Kidney epithelial cell (primary cell): Measurements from ENCODE around the gene CADPS. TPM values are rescaled to one million over a fixed set of nuclear protein-coding genes. Genes with fewer than 3 reads are reported as not detected.

ENCODE experiments used
- DNase-seq: peaks from one replicate; pipeline ENCODE4 v3.0.0-alpha.2; 2010; ENCODE audit warnings: low read depth
- H3K27me3 ChIP-seq: 2 replicates; pipeline ENCODE4 v1.6.0; 2011; ENCODE audit warnings: low read length; ENCODE audit not compliant: control insufficient read depth, insufficient read depth
- H3K36me3 ChIP-seq: 2 replicates; pipeline ENCODE4 v1.5.1; 2011; ENCODE audit warnings: low read length; ENCODE audit not compliant: control insufficient read depth, insufficient read depth
- H3K4me3 ChIP-seq: 2 replicates; pipeline ENCODE4 v1.5.1; 2011; ENCODE audit warnings: low read depth, mild to moderate bottlenecking, control low read depth, low read length
- total RNA-seq: library from RNA; depleted of rRNA; stranded (reverse); fragments of >200 nt; gene quantifications from 2 replicates; pipeline ENCODE4 v1.2.3, GENCODE V29; 2015
- TF ChIP-seq, protein P1 (sequence below): IDR thresholded peaks from 2 replicates; pipeline ENCODE4 v1.5.1; 2011; ENCODE audit warnings: mild to moderate bottlenecking, moderate library complexity, low read length, control low read depth, inconsistent platforms; ENCODE audit not compliant: insufficient read depth, poor library complexity, severe bottlenecking

The CADPS gene
- total RNA-seq, 1 donor from 2014 or later: 0.08 TPM

DNA sequence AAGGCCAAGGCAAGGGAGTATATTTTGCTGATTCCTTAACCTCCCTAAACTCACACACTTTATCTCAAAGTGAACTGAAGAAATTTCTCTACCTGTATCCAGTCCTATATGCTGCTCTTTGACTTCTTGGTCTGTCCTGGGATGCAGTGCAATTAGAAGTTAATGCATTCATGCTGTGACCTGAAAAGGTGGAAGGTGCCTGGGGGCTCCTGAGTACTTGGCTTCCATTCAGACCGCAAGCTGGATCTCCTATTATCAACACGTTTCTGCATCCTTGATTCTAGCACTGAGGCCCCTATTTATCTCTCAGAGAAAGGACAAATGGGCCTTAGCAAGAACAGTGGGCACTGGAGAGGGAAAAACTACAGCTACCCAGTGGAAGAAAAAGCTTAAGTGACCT, 17.7 kb upstream of the CADPS start:
- DNase-seq: no peak
- Histone ChIP-seq H3K36me3 (no peaks in the 10 kb centered on the region), H3K27me3 (no peaks in the 10 kb centered on the region), H3K4me3 (no peak overlapping the region)
- TF ChIP-seq, protein P1, sequence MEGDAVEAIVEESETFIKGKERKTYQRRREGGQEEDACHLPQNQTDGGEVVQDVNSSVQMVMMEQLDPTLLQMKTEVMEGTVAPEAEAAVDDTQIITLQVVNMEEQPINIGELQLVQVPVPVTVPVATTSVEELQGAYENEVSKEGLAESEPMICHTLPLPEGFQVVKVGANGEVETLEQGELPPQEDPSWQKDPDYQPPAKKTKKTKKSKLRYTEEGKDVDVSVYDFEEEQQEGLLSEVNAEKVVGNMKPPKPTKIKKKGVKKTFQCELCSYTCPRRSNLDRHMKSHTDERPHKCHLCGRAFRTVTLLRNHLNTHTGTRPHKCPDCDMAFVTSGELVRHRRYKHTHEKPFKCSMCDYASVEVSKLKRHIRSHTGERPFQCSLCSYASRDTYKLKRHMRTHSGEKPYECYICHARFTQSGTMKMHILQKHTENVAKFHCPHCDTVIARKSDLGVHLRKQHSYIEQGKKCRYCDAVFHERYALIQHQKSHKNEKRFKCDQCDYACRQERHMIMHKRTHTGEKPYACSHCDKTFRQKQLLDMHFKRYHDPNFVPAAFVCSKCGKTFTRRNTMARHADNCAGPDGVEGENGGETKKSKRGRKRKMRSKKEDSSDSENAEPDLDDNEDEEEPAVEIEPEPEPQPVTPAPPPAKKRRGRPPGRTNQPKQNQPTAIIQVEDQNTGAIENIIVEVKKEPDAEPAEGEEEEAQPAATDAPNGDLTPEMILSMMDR: no peak

DNA sequence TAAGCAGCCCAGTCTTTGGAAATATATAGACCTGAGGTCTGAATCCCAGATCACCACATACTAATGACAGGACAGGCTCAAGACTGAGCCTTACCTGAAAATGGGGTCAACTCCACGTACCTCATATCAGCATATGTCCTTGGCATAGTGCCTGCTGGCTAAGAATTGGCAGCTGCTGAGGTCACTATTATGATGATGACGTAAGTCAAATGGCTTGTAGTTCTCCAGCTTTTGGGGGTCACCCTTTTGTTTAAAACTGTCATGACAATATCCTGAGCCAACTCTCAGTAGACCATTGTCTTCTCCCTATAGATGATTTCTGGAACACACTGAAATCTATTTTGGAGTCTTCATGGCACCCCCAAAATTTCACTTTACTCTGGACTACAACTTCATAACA, 16.8 kb upstream of the CADPS start:
- Histone ChIP-seq H3K27me3 (no peaks in the 10 kb centered on the region), H3K4me3 (no peak overlapping the region), H3K36me3 (no peaks in the 10 kb centered on the region)
- no peak for DNase-seq
- TF ChIP-seq, protein P1: no peak

DNA sequence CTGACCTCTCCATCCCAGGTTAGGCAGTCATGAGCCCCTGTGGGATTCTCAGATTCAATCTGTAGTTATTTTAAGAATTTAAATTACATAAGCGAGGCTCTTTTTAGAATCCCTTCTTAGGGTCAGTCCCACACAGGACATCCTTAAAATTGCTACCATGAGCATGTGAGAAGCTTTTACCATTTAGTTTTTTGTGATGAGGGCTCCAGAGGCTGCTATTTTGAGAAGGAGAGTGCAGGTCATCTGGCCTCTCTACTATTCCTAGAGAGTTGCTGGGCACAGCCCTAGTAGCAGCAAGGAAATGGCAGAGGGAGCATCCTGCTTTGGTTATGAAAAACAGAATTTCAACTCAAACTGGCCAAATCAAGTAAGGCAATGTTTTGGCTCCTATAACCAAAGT, 13.6 kb upstream of the CADPS start:
- DNase-seq: no peak
- Histone ChIP-seq H3K4me3 (no peak overlapping the region), H3K27me3 (no peaks in the 10 kb centered on the region), H3K36me3 (no peaks in the 10 kb centered on the region)
- TF ChIP-seq, protein P1: no peak

DNA sequence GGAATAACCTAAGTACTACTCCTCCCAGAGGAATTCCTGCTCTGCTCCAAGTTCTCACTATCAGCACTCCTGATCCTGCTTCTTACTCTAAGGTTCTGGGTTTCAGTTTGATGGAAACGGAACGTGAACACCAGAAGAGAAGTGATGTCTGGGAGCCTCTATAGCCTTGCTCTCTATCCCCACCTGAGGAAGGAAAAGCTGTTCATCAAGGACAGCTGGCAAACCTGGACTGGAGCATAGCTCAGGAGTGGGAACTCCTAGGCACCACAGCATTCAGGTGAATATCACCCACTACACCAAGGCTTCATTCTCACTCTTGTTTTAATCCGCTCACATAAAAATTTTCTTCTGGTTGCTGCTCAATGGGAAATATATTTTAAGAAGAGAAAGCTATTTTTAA, 13.0 kb upstream of the CADPS start:
- TF ChIP-seq, protein P1: no peak
- DNase-seq: no peak
- H3K4me3 ChIP-seq: no peak overlapping the region
- H3K27me3 ChIP-seq: no peaks in the 10 kb centered on the region
- no peaks in the 10 kb centered on the region for H3K36me3 ChIP-seq

DNA sequence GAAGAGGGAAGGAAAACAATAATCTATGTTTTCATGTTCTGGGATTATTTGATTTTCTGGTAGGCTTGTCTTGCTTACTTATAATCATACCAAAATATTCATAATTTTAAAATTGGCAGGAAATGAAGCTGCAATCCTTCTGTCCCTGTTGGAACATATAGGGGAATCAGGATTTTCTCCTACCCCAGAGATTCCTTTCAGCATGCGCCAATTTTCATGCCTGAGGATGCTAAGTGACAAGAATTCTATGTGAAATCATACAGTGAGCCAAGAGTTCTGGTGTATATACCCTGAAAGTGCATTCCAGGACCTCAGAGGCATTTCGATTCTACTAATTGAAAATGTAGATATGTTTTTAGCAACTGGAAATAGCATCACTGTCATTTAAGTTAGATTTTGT, 9.9 kb upstream of the CADPS start:
- TF ChIP-seq, protein P1: no peak
- H3K36me3 ChIP-seq: no peaks in the 10 kb centered on the region

DNA sequence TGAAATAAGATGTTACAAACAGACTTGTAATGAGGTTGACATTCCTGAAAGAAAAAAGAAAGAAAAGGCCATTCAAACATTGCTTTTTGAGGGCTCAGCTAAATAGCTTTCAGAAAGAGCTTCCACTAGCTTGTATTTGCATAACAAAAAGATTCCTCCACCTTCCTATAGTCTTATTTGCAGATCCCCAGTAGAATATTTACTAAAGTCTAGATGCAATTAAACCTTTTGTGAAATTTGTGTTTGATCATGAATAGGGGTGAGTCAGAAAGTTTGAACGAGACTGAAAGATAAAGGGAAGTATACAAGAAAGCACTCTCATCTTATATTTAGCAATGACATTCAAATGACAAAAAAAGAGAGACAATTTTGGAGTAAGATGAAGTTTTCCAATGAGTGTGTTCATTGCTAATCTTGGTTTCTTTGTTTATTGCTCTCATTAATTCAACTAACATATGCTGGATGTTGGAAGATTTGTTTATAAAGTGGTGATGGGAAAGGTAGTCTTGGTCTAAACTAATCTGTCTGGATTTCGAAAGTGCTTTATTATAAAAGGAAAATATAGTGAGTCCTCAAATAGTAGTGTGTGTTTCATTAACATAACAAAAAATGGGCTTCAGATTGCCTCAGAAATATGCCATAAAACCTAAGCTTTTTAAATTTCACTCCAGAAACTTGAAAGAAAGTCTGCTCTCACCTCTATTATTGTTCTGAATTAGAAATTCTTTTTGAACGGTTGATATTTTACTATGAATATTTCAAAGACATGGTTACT, 9.1 kb upstream of the CADPS start:
- TF ChIP-seq, protein P1: no peak
- H3K36me3 ChIP-seq: no peaks in the 10 kb centered on the region
- no peak overlapping the region for H3K4me3 ChIP-seq
- no peak for DNase-seq
- H3K27me3 ChIP-seq: no peaks in the 10 kb centered on the region

More for the DNA sequence above, 9.9 kb upstream of the CADPS start:
- H3K4me3 ChIP-seq: no peak overlapping the region
- DNase-seq: no peak
- H3K27me3 ChIP-seq: no peaks in the 10 kb centered on the region
